ENCODE measurements around the gene MAST2. TPM values are rescaled to one million over a fixed set of nuclear protein-coding genes. Genes with fewer than 3 reads are reported as not detected.

Gene MAST2
- total RNA-seq, 1 experiment from 2014 or later: 41.9 TPM

- POLR2A ChIA-PET: no interaction called here
- RAD21 ChIA-PET (ENCODE audit: low non-redundant PET in 1 of 2, low total read pairs in 2 of 2, uncharacterized antibody in 2 of 2, unreplicated experiment in 2 of 2): no interaction called here
- no peaks in the 10 kb centered on the region for H3K4me1 ChIP-seq (ENCODE audit: control insufficient read depth in 1 of 2, insufficient read depth in 2 of 2, low read length in 2 of 2)
- CTCF ChIA-PET: no interaction called here
- DNase-seq (ENCODE audit: low read depth, low spot score): no peak
- intact Hi-C loops (cut with micrococcal nuclease): no loop called here
- H2AFZ ChIP-seq (ENCODE audit: low read depth, low read length, poor library complexity, severe bottlenecking): no peak overlapping the region
- H3K4me3 ChIP-seq (replicated peaks in 1 of 2; ENCODE audit: low read depth in 1 of 2, low read length in 2 of 2): no peak overlapping the region
- H3K27ac ChIP-seq (ENCODE audit: low read depth, low read length): no peak overlapping the region
- H4K20me1 ChIP-seq (ENCODE audit: insufficient read depth): no peaks in the 10 kb centered on the region
- no TSS peak for BruUV-seq (replicated peaks)
- TF ChIP-seq, protein P1, sequence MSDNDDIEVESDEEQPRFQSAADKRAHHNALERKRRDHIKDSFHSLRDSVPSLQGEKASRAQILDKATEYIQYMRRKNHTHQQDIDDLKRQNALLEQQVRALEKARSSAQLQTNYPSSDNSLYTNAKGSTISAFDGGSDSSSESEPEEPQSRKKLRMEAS (IDR thresholded peaks at IDR 0.05): no peak
- no peak overlapping the region for H3K9ac ChIP-seq (ENCODE audit: low read length)
- H3K9me3 ChIP-seq (ENCODE audit: control insufficient read depth in 1 of 2, insufficient read depth in 1 of 2, low read depth in 1 of 2, low read length in 2 of 2): 0 out of 4 replicates have a peak, but pooled peaks cover 0 to 5% of the 10 kb centered on the region in 2 experiments
- no peaks in the 10 kb centered on the region for H3K9me2 ChIP-seq (ENCODE audit: insufficient read depth)
- H3K79me2 ChIP-seq (ENCODE audit: insufficient read depth, low read length): peaks cover 67% of the 10 kb centered on the region
- no peaks in the 10 kb centered on the region for H3K27me3 ChIP-seq (ENCODE audit: insufficient read depth, low read length)
- no peak for ATAC-seq
- 0 out of 4 replicates have a peak, but pooled peaks cover 0 to 6% of the 10 kb centered on the region in 2 experiments for H3K36me3 ChIP-seq (ENCODE audit: control insufficient read depth in 1 of 2, insufficient read depth in 2 of 2, low read length in 2 of 2)
- H3K4me2 ChIP-seq (ENCODE audit: low read length): no peak overlapping the region
Observed at GRCh38 chr1:45822644-45823043, 19.2 kb downstream of the MAST2 start.

GRCh38 chr1:45824607-45825006 is 21.2 kb downstream of the MAST2 start:
- intact Hi-C loops (cut with micrococcal nuclease): no loop called here
- ATAC-seq (no peak), DNase-seq (ENCODE audit: low read depth, low spot score) (no peak)
- no peak overlapping the region for H3K27ac ChIP-seq (ENCODE audit: low read depth, low read length)
- ChIA-PET CTCF (no interaction called here), POLR2A (no interaction called here), RAD21 (ENCODE audit: low non-redundant PET in 1 of 2, low total read pairs in 2 of 2, uncharacterized antibody in 2 of 2, unreplicated experiment in 2 of 2) (no interaction called here)
- H3K9me2 ChIP-seq (ENCODE audit: insufficient read depth): no peaks in the 10 kb centered on the region
- no peaks in the 10 kb centered on the region for H3K27me3 ChIP-seq (ENCODE audit: insufficient read depth, low read length)
- TF ChIP-seq CTCF (IDR thresholded peaks at IDR 0.05 in 2 of 3, conservative IDR thresholded peaks at IDR 0.05 in 1 of 3; ENCODE audit: borderline replicate concordance in 1 of 3, insufficient read depth in 1 of 3, low read depth in 2 of 3, low read length in 2 of 3) (peak in 2 of 3 experiments; percentile 9 to 51; a peak in 2 of 6 replicates), SRF (IDR thresholded peaks at IDR 0.05; ENCODE audit: low read depth) (no peak)
- H3K36me3 ChIP-seq (ENCODE audit: control insufficient read depth in 1 of 2, insufficient read depth in 2 of 2, low read length in 2 of 2): 0 out of 4 replicates have a peak, but pooled peaks cover 0 to 6% of the 10 kb centered on the region in 2 experiments
- H3K4me2 ChIP-seq (ENCODE audit: low read length): no peak overlapping the region
- H3K9me3 ChIP-seq (ENCODE audit: control insufficient read depth in 1 of 2, insufficient read depth in 1 of 2, low read depth in 1 of 2, low read length in 2 of 2): 0 out of 4 replicates have a peak, but pooled peaks cover 0 to 5% of the 10 kb centered on the region in 2 experiments
- BruUV-seq (replicated peaks): TSS peak; percentile 41
- H3K4me1 ChIP-seq (ENCODE audit: control insufficient read depth in 1 of 2, insufficient read depth in 2 of 2, low read length in 2 of 2): no peaks in the 10 kb centered on the region
- H4K20me1 ChIP-seq (ENCODE audit: insufficient read depth): no peaks in the 10 kb centered on the region
- H3K9ac ChIP-seq (ENCODE audit: low read length): no peak overlapping the region
- H3K79me2 ChIP-seq (ENCODE audit: insufficient read depth, low read length): peaks cover 48% of the 10 kb centered on the region
- no peak overlapping the region for H2AFZ ChIP-seq (ENCODE audit: low read depth, low read length, poor library complexity, severe bottlenecking)
- no peak overlapping the region for H3K4me3 ChIP-seq (replicated peaks in 1 of 2; ENCODE audit: low read depth in 1 of 2, low read length in 2 of 2)
